Spleen (tissue), 11 donors: Measurements from ENCODE around the gene AKAP14. TPM values are rescaled to one million over a fixed set of nuclear protein-coding genes. Genes with fewer than 3 reads are reported as not detected.

Experiments
- DNase-seq: peaks from one replicate; pipeline ENCODE4 v3.0.0-alpha.2; 2020
- H3K27ac ChIP-seq, 8 donors: fragments of 200-600 bp; sonication (generic) in 7 of 8; 1 replicate in 4 of 8; 2 replicates in 4 of 8; pipeline versions ENCODE4 v1.5.0 to v1.8.0; 2016 to 2021; ENCODE audit warnings: inconsistent platforms in 4 of 8, mild to moderate bottlenecking in 4 of 8, moderate library complexity in 1 of 8
- H3K27me3 ChIP-seq, 7 donors: fragments of 200-600 bp; sonication (generic) in 6 of 7; replicated peaks in 1 of 7; 1 replicate in 4 of 7; 2 replicates in 3 of 7; pipeline versions ENCODE4 v1.5.0 to v1.8.0; 2016 to 2021; ENCODE audit warnings: inconsistent platforms in 3 of 7, mild to moderate bottlenecking in 1 of 7
- H3K36me3 ChIP-seq, 6 donors: fragments of 200-600 bp; sonication (generic) in 5 of 6; 1 replicate in 4 of 6; 2 replicates in 2 of 6; pipeline versions ENCODE4 v1.5.0 to v1.8.0; 2016 to 2021; ENCODE audit warnings: inconsistent platforms in 2 of 6
- H3K4me1 ChIP-seq, 6 donors: fragments of 200-600 bp; sonication (generic) in 5 of 6; 1 replicate in 3 of 6; 2 replicates in 3 of 6; pipeline versions ENCODE4 v1.5.0 to v1.8.0; 2016 to 2021; ENCODE audit warnings: inconsistent platforms in 3 of 6
- H3K4me3 ChIP-seq, 8 donors: fragments of 200-600 bp; sonication (generic) in 7 of 8; 1 replicate in 4 of 8; 2 replicates in 4 of 8; pipeline versions ENCODE4 v1.5.0 to v1.8.0; 2016 to 2021; ENCODE audit warnings: inconsistent platforms in 4 of 8, mild to moderate bottlenecking in 4 of 8, moderate library complexity in 2 of 8
- H3K9me3 ChIP-seq, 8 donors: fragments of 200-600 bp; sonication (generic) in 7 of 8; 1 replicate in 4 of 8; 2 replicates in 4 of 8; pipeline versions ENCODE4 v1.5.0 to v1.8.0; 2016 to 2021; ENCODE audit warnings: inconsistent platforms in 4 of 8
- POLR2A ChIP-seq, 3 donors: fragments of 450-650 bp; IDR thresholded peaks; one replicate each; pipeline ENCODE4 v1.5.1; 2017; ENCODE audit warnings: antibody characterized with exemption in 3 of 3, mild to moderate bottlenecking in 1 of 3
- POLR2AphosphoS5 ChIP-seq, 3 donors: sonication (generic); formaldehyde crosslinking; IDR thresholded peaks; one replicate each; pipeline ENCODE4 v1.5.1; 2017; ENCODE audit warnings: antibody characterized with exemption in 3 of 3
- WGBS, 5 donors: extraction: QIAGEN DNeasy Blood & Tissue Kit in 3 of 5; methylation state at CpG; one replicate each; pipeline versions ENCODE4 v1.1.5 to v1.1.7; 2013 to 2018; 5-methylcytosine and 5-hydroxymethylcytosine counted together
- intact Hi-C: fragments of 100-400 bp; cut with DNase I; formaldehyde crosslinking; loops from one replicate; pipeline ENCODE4 v1.15.0; 2023; ENCODE audit warnings: low total_unique reads
- polyA plus RNA-seq, 3 donors: library from polyadenylated mRNA; stranded (reverse); fragments of 200-250 nt; gene quantifications; one replicate each; pipeline ENCODE4 v1.2.1, GENCODE V29; 2013
- total RNA-seq, 7 donors: library from RNA; depleted of rRNA in 3 of 7; stranded (reverse); fragments of >200 nt in 3 of 7; fragmentation: NEBNext Ultra II Directional in 4 of 7; extraction: Animal tissue kit (Norgen Biotek cat#: 25700) in 4 of 7; gene quantifications; one replicate each; pipeline versions ENCODE4 v1.1.0 to v1.2.1, GENCODE V29; 2016 to 2021
- TF ChIP-seq, protein P1 (sequence below), 11 experiments: fragments of 200-600 bp in 7 of 11; fragments of 450-650 bp in 4 of 11; sonication (generic) in 4 of 11; IDR thresholded peaks in 8 of 11; conservative IDR thresholded peaks in 3 of 11; 1 replicate in 7 of 11; 2 replicates in 4 of 11; pipeline versions ENCODE4 v1.4.0 to v1.8.0; 2016 to 2021; ENCODE audit warnings: antibody characterized with exemption in 11 of 11, inconsistent platforms in 4 of 11, mild to moderate bottlenecking in 1 of 11
- donor health status: healthy with polysubstance abuse.
- donor health status: DM: no; HTN: no; CAD: no; lungs with moderate emphysema.
- donor health status: DM: no; HTN: no; CAD: no.
- donor health status: Bipolar disorder and iron deficiency.
- donor health status: healthy.
- donor health status: DM: no; HTN: no; CAD: no.
- donor health status: DM: yes; HTN: yes; CAD: no.

The AKAP14 gene
- total and polyA plus RNA-seq, 10 donors: not detected

DNA sequence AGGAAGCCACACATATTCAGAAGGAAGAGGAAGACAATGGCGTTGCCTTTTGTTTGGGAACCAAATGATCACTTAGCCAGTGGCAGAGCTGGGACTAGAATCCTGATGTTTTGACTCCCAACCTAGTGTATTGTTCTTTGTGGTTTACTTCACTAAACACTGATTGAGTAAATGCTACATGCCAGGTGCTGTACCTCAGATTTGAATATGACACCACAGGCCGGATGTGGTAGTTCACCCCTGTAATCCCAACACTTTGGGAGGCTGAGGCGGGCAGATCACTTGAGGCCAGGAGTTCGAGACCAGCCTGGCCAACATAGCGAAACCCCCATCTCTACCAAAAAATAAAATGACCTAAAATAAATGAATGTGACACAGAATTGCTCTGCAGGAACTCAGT, 15.6 kb upstream of the AKAP14 start:
- Histone ChIP-seq H3K27me3 (no peaks in the 10 kb centered on the region), H3K4me1 (peaks cover 0 to 9% (median 7%) of the 10 kb centered on the region in 6 donors), H3K27ac (no peak overlapping the region), H3K36me3 (peaks cover 0 to 34% (median 11%) of the 10 kb centered on the region in 6 donors), H3K9me3 (no peaks in the 10 kb centered on the region), H3K4me3 (no peak overlapping the region)
- 59 to 73% (median 68%) methylated on average over 5 of the region's 5 CpGs for WGBS, 5 donors
- intact Hi-C loops: no loop called here
- TF ChIP-seq POLR2A (IDR thresholded peaks at IDR 0.05) (no peak), POLR2AphosphoS5 (IDR thresholded peaks at IDR 0.05) (no peak)
- TF ChIP-seq, protein P1, sequence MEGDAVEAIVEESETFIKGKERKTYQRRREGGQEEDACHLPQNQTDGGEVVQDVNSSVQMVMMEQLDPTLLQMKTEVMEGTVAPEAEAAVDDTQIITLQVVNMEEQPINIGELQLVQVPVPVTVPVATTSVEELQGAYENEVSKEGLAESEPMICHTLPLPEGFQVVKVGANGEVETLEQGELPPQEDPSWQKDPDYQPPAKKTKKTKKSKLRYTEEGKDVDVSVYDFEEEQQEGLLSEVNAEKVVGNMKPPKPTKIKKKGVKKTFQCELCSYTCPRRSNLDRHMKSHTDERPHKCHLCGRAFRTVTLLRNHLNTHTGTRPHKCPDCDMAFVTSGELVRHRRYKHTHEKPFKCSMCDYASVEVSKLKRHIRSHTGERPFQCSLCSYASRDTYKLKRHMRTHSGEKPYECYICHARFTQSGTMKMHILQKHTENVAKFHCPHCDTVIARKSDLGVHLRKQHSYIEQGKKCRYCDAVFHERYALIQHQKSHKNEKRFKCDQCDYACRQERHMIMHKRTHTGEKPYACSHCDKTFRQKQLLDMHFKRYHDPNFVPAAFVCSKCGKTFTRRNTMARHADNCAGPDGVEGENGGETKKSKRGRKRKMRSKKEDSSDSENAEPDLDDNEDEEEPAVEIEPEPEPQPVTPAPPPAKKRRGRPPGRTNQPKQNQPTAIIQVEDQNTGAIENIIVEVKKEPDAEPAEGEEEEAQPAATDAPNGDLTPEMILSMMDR (IDR thresholded peaks at IDR 0.05 in 8 of 11, conservative IDR thresholded peaks at IDR 0.05 in 3 of 11): no peak
- DNase-seq: no peak

GRCh38 chrX:119880552-119881437, 14.9 kb upstream of the AKAP14 start:
- H3K9me3 ChIP-seq: no peaks in the 10 kb centered on the region
- H3K36me3 ChIP-seq: peaks cover 0 to 27% (median 9%) of the 10 kb centered on the region in 6 donors
- no peak for DNase-seq
- WGBS, 5 donors: 58 to 81% (median 69%) methylated on average over 10 to 11 of the region's 11 CpGs
- no peak overlapping the region for H3K4me3 ChIP-seq
- H3K27ac ChIP-seq: no peak overlapping the region
- TF ChIP-seq, protein P1 (IDR thresholded peaks at IDR 0.05 in 8 of 11, conservative IDR thresholded peaks at IDR 0.05 in 3 of 11): peak in 9 of 11 experiments; percentile 34 to 61 (median 55)
- no peak for TF ChIP-seq POLR2A (IDR thresholded peaks at IDR 0.05)
- intact Hi-C loops: no loop called here
- H3K27me3 ChIP-seq: no peaks in the 10 kb centered on the region
- peaks cover 0 to 9% (median 7%) of the 10 kb centered on the region in 6 donors for H3K4me1 ChIP-seq

- peaks cover 0 to 25% (median 8%) of the 10 kb centered on the region in 6 donors for H3K4me1 ChIP-seq
- H3K4me3 ChIP-seq: peak overlapping the region in 6 of 8 donors; percentile 16 to 60 (median 24)
- whole genome bisulfite sequencing, 5 donors: 70 to 81% (median 73%) methylated on average over 11 of the region's 11 CpGs
- no peaks in the 10 kb centered on the region for H3K9me3 ChIP-seq
- intact Hi-C loops: no loop called here
- TF ChIP-seq, protein P1 (IDR thresholded peaks at IDR 0.05 in 8 of 11, conservative IDR thresholded peaks at IDR 0.05 in 3 of 11): no peak
- no peak for TF ChIP-seq POLR2AphosphoS5 (IDR thresholded peaks at IDR 0.05)
- TF ChIP-seq POLR2A (IDR thresholded peaks at IDR 0.05): no peak
- H3K27me3 ChIP-seq: no peaks in the 10 kb centered on the region
- no peaks in the 10 kb centered on the region for H3K36me3 ChIP-seq
- DNase-seq: no peak
- H3K27ac ChIP-seq: peak overlapping the region in 5 of 8 donors; percentile 12 to 63 (median 48)
Observed at GRCh38 chrX:119885554-119886428, 9.9 kb upstream of the AKAP14 start.
